HEK293T (cell line): ENCODE measurements around the gene ALK.

ENCODE experiments used
- ARNT ChIP-seq: fragments of 450-650 bp; IDR thresholded peaks from 2 replicates; pipeline ENCODE4 v1.6.1; 2017; ENCODE audit warnings: mild to moderate bottlenecking
- BHLHE40 ChIP-seq: fragments of 450-650 bp; IDR thresholded peaks from 2 replicates; pipeline ENCODE4 v1.6.1; 2016; ENCODE audit warnings: mild to moderate bottlenecking, moderate library complexity, borderline replicate concordance
- FOXK2 ChIP-seq: fragments of 450-650 bp; IDR thresholded peaks from 2 replicates; pipeline ENCODE4 v1.6.1; 2016; ENCODE audit warnings: mild to moderate bottlenecking
- FOXM1 ChIP-seq: fragments of 450-650 bp; IDR thresholded peaks from 2 replicates; pipeline ENCODE4 v1.6.1; 2017; ENCODE audit warnings: mild to moderate bottlenecking, borderline replicate concordance
- L3MBTL2 ChIP-seq: fragments of 450-650 bp; conservative IDR thresholded peaks from 2 replicates; pipeline ENCODE4 v1.6.1; 2016; ENCODE audit warnings: mild to moderate bottlenecking
- LEF1 ChIP-seq: fragments of 450-650 bp; IDR thresholded peaks from 2 replicates; pipeline ENCODE4 v1.6.1; 2017; ENCODE audit warnings: mild to moderate bottlenecking, borderline replicate concordance
- NFRKB ChIP-seq: fragments of 450-650 bp; IDR thresholded peaks from 2 replicates; pipeline ENCODE4 v1.6.1; 2016; ENCODE audit warnings: mild to moderate bottlenecking, moderate library complexity
- SP1 ChIP-seq: fragments of 450-650 bp; IDR thresholded peaks from 2 replicates; pipeline ENCODE4 v1.6.1; 2017
- SUZ12 ChIP-seq: fragments of 450-650 bp; IDR thresholded peaks from 2 replicates; pipeline ENCODE4 v1.6.1; 2016; ENCODE audit warnings: mild to moderate bottlenecking
- TARDBP ChIP-seq: fragments of 450-650 bp; IDR thresholded peaks from 2 replicates; pipeline ENCODE4 v1.6.1; 2016
- ZNF384 ChIP-seq: fragments of 450-650 bp; IDR thresholded peaks from 2 replicates; pipeline ENCODE4 v1.6.1; 2016

DNA sequence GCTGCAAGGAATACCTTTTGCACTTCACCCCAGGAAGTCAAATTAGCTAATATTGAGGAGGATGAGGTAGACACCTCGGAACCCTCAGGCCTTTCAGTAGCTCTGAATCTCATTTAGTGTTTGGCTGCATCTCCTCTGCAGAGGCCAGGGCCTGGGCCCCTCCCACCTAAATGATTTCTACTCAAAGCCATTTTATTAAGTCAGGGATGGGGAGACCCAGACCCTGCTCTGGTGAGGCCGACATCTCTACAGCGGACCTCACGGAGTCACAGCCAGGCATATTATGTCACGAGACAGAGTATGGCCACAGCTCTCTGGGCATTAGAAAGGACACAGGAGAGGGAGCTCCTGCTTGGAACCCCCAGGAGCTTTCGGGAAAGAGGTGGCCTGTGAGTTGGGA is 305.5 kb downstream of the ALK start:
- TF ChIP-seq TARDBP (no peak), ZNF384 (no peak), FOXK2 (no peak), ARNT (no peak), NFRKB (no peak), BHLHE40 (no peak), SP1 (no peak), L3MBTL2 (no peak), FOXM1 (no peak), SUZ12 (no peak), LEF1 (no peak)
